Rectal smooth muscle tissue (tissue), 1 donor: ENCODE data around the gene TIGIT.

Source experiments
- H3K27ac ChIP-seq: one replicate; pipeline ENCODE4 v1.7.0; 2013; ENCODE audit warnings: low read depth, low read length, inconsistent platforms
- H3K27me3 ChIP-seq: one replicate; pipeline ENCODE4 v1.7.0; 2013; ENCODE audit warnings: low read length; ENCODE audit not compliant: control insufficient read depth, insufficient read depth
- H3K36me3 ChIP-seq: one replicate; pipeline ENCODE4 v1.7.0; 2013; ENCODE audit warnings: low read length; ENCODE audit not compliant: control insufficient read depth, insufficient read depth
- H3K4me1 ChIP-seq: one replicate; pipeline ENCODE4 v1.7.0; 2013; ENCODE audit warnings: low read length; ENCODE audit not compliant: control insufficient read depth, insufficient read depth
- H3K4me3 ChIP-seq: one replicate; pipeline ENCODE4 v1.7.0; 2013; ENCODE audit warnings: low read length
- H3K9ac ChIP-seq: one replicate; pipeline ENCODE4 v1.7.0; 2013; ENCODE audit warnings: low read length

The TIGIT gene

GRCh38 chr3:114336122-114336697 is 42.4 kb downstream of the TIGIT start:
- no peak overlapping the region for H3K4me3 ChIP-seq
- no peaks in the 10 kb centered on the region for H3K36me3 ChIP-seq
- no peak overlapping the region for H3K27ac ChIP-seq
- no peaks in the 10 kb centered on the region for H3K4me1 ChIP-seq
- no peaks in the 10 kb centered on the region for H3K27me3 ChIP-seq
- no peak overlapping the region for H3K9ac ChIP-seq

- Histone ChIP-seq H3K27me3 (no peaks in the 10 kb centered on the region), H3K4me3 (no peak overlapping the region), H3K9ac (no peak overlapping the region), H3K36me3 (no peaks in the 10 kb centered on the region), H3K27ac (no peak overlapping the region), H3K4me1 (no peaks in the 10 kb centered on the region)
Measured at GRCh38 chr3:114336857-114337256, 43.0 kb downstream of the TIGIT start.

- H3K4me3 ChIP-seq: no peak overlapping the region
- no peaks in the 10 kb centered on the region for H3K4me1 ChIP-seq
- H3K9ac ChIP-seq: no peak overlapping the region
- no peaks in the 10 kb centered on the region for H3K27me3 ChIP-seq
- H3K36me3 ChIP-seq: no peaks in the 10 kb centered on the region
- no peak overlapping the region for H3K27ac ChIP-seq
Measured at GRCh38 chr3:114338651-114339357, 45.0 kb downstream of the TIGIT start.

GRCh38 chr3:114344492-114344891 is 50.7 kb downstream of the TIGIT start:
- Histone ChIP-seq H3K27ac (no peak overlapping the region), H3K9ac (no peak overlapping the region), H3K27me3 (no peaks in the 10 kb centered on the region), H3K4me1 (no peaks in the 10 kb centered on the region), H3K36me3 (peaks cover 2% of the 10 kb centered on the region), H3K4me3 (no peak overlapping the region)

GRCh38 chr3:114350271-114350670 is 56.4 kb downstream of the TIGIT start:
- Histone ChIP-seq H3K4me1 (no peaks in the 10 kb centered on the region), H3K36me3 (peaks cover 15% of the 10 kb centered on the region), H3K27me3 (no peaks in the 10 kb centered on the region), H3K27ac (no peak overlapping the region), H3K9ac (no peak overlapping the region), H3K4me3 (no peak overlapping the region)

GRCh38 chr3:114350690-114351089 is 56.9 kb downstream of the TIGIT start:
- H3K27me3 ChIP-seq: no peaks in the 10 kb centered on the region
- H3K4me3 ChIP-seq: no peak overlapping the region
- no peak overlapping the region for H3K9ac ChIP-seq
- no peaks in the 10 kb centered on the region for H3K4me1 ChIP-seq
- H3K27ac ChIP-seq: no peak overlapping the region
- H3K36me3 ChIP-seq: peaks cover 15% of the 10 kb centered on the region

GRCh38 chr3:114351123-114351821 is 57.4 kb downstream of the TIGIT start:
- H3K27ac ChIP-seq: no peak overlapping the region
- H3K27me3 ChIP-seq: no peaks in the 10 kb centered on the region
- H3K4me3 ChIP-seq: no peak overlapping the region
- H3K36me3 ChIP-seq: peaks cover 15% of the 10 kb centered on the region
- H3K9ac ChIP-seq: no peak overlapping the region
- no peaks in the 10 kb centered on the region for H3K4me1 ChIP-seq

GRCh38 chr3:114351822-114352145 is 58.0 kb downstream of the TIGIT start:
- Histone ChIP-seq H3K4me1 (no peaks in the 10 kb centered on the region), H3K27me3 (no peaks in the 10 kb centered on the region), H3K4me3 (no peak overlapping the region), H3K27ac (no peak overlapping the region), H3K36me3 (peaks cover 15% of the 10 kb centered on the region), H3K9ac (no peak overlapping the region)

GRCh38 chr3:114355653-114356052 is 61.8 kb downstream of the TIGIT start:
- Histone ChIP-seq H3K36me3 (peaks cover 10% of the 10 kb centered on the region), H3K27ac (no peak overlapping the region), H3K4me1 (no peaks in the 10 kb centered on the region), H3K4me3 (no peak overlapping the region), H3K27me3 (no peaks in the 10 kb centered on the region), H3K9ac (no peak overlapping the region)

- H3K4me1 ChIP-seq: no peaks in the 10 kb centered on the region
- peaks cover 6% of the 10 kb centered on the region for H3K36me3 ChIP-seq
- H3K9ac ChIP-seq: no peak overlapping the region
- H3K27ac ChIP-seq: no peak overlapping the region
- H3K27me3 ChIP-seq: no peaks in the 10 kb centered on the region
- no peak overlapping the region for H3K4me3 ChIP-seq
Measured at GRCh38 chr3:114356066-114356465, 62.2 kb downstream of the TIGIT start.

GRCh38 chr3:114356525-114356924 is 62.7 kb downstream of the TIGIT start:
- Histone ChIP-seq H3K27ac (no peak overlapping the region), H3K36me3 (peaks cover 3% of the 10 kb centered on the region), H3K9ac (no peak overlapping the region), H3K4me1 (no peaks in the 10 kb centered on the region), H3K4me3 (no peak overlapping the region), H3K27me3 (no peaks in the 10 kb centered on the region)
